Subcutaneous abdominal adipose tissue (tissue), 5 donors: ENCODE measurements around the gene TCF7L2.

Source experiments
- H3K27ac ChIP-seq: one replicate; pipeline ENCODE4 v1.7.0; 2013; ENCODE audit warnings: low read depth, mild to moderate bottlenecking, inconsistent platforms, low read length, moderate library complexity
- H3K27me3 ChIP-seq, 5 donors: one replicate each; pipeline ENCODE4 v1.7.0; 2013; ENCODE audit warnings: low read length in 5 of 5, inconsistent platforms in 1 of 5; ENCODE audit not compliant: control insufficient read depth in 5 of 5, insufficient read depth in 4 of 5
- H3K36me3 ChIP-seq, 5 donors: one replicate each; pipeline ENCODE4 v1.7.0; 2013; ENCODE audit warnings: low read length in 5 of 5; ENCODE audit not compliant: control insufficient read depth in 5 of 5, insufficient read depth in 5 of 5
- H3K4me1 ChIP-seq, 5 donors: one replicate each; pipeline ENCODE4 v1.7.0; 2013; ENCODE audit warnings: low read length in 5 of 5, mild to moderate bottlenecking in 3 of 5, moderate library complexity in 1 of 5; ENCODE audit not compliant: control insufficient read depth in 5 of 5, insufficient read depth in 5 of 5
- H3K4me3 ChIP-seq, 5 donors: one replicate each; pipeline ENCODE4 v1.7.0; 2013; ENCODE audit warnings: low read length in 5 of 5, low read depth in 1 of 5
- H3K9ac ChIP-seq, 5 donors: one replicate each; pipeline ENCODE4 v1.7.0; 2013; ENCODE audit warnings: low read length in 5 of 5, mild to moderate bottlenecking in 4 of 5, moderate library complexity in 3 of 5
- H3K9me3 ChIP-seq, 5 donors: one replicate each; pipeline ENCODE4 v1.7.0; 2013; ENCODE audit warnings: low read length in 5 of 5; ENCODE audit not compliant: control insufficient read depth in 5 of 5
- donor health status: healthy.
- donor health status: healthy.
- donor health status: healthy.
- donor health status: healthy.
- donor health status: healthy.

The TCF7L2 gene

DNA sequence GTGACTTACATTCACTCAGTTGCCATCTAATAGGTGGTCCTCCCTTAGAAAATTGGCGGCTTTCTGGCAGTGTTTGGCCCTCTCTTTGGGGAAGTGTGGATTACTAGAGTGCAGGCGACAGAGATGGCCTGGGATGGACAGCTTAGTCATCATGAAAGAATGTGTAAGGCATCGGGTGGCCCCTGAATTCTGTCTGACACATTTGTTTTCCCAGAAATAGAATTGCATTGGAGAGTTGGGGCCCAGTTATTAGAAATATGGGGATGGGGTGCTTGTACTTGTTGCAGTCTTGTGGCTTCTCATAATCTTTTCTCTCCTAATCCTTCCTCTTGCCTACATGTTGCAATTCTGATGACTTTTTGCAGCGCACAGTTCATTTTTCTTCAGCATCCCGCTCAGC is 13.8 kb downstream of the TCF7L2 start:
- Histone ChIP-seq H3K9me3 (no peaks in the 10 kb centered on the region), H3K27me3 (no peaks in the 10 kb centered on the region), H3K4me3 (no peak overlapping the region), H3K36me3 (peaks cover 3 to 18% (median 13%) of the 10 kb centered on the region in 5 donors), H3K27ac (peak overlapping the region; percentile 18), H3K9ac (no peak overlapping the region), H3K4me1 (peaks cover 0 to 52% (median 34%) of the 10 kb centered on the region in 5 donors)

DNA sequence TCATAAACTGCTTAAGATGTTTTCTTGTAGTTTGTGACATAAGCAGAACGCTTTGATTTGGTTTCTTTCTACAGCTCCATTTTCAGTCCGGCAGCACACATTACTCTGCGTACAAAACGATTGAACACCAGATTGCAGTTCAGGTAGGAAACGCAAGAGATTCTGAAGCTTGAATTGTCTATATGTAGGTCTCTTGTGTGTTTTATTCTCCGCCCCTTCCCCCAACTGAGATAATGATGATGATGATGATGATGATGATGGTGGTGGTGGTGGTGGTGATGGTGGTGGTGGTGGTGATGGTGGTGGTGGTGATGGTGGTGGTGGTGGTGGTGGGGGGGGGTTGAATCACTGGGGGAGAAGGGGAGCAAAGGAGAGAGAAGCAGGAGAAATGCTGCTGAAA is 14.4 kb downstream of the TCF7L2 start:
- Histone ChIP-seq H3K9me3 (no peaks in the 10 kb centered on the region), H3K4me1 (peaks cover 0 to 46% (median 29%) of the 10 kb centered on the region in 5 donors), H3K36me3 (peaks cover 7 to 23% (median 18%) of the 10 kb centered on the region in 5 donors), H3K27ac (no peak overlapping the region), H3K9ac (no peak overlapping the region), H3K27me3 (no peaks in the 10 kb centered on the region), H3K4me3 (no peak overlapping the region)

DNA sequence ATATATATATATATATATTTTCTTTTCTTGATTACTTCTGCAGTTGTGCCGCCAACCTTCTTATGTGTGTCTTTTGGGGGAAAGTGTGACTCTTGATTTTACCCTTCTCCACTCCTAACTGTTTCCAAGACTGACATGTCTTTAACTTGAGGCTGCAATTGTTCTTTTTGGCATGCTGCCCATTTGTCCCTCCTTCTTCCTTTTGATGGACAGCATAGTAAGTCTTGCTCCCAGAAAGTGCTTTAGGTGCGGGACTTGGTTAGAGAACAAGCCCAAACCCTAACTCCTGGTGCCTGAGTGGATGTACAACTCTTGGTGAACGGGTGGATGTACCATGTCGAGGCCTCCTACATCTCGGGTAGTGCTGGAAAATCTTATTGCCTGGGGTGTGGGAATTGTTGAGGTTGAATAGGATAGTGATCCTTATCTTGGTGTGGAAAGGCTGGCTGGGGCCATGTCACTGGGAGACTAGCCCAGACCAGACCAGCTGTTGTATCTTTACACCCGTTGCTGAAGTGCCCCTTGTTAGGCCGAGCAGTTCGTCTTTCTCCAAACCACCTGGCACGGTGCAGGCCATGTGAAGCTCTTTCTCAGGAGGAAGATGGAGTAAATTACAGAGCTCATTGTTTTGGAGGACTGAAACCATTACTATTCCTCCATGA is 16.3 kb downstream of the TCF7L2 start:
- no peaks in the 10 kb centered on the region for H3K27me3 ChIP-seq
- peak overlapping the region; percentile 18 for H3K27ac ChIP-seq
- H3K4me1 ChIP-seq: peaks cover 0 to 43% (median 31%) of the 10 kb centered on the region in 5 donors
- H3K9me3 ChIP-seq: no peaks in the 10 kb centered on the region
- peaks cover 9 to 35% (median 21%) of the 10 kb centered on the region in 5 donors for H3K36me3 ChIP-seq
- no peak overlapping the region for H3K9ac ChIP-seq
- no peak overlapping the region for H3K4me3 ChIP-seq

DNA sequence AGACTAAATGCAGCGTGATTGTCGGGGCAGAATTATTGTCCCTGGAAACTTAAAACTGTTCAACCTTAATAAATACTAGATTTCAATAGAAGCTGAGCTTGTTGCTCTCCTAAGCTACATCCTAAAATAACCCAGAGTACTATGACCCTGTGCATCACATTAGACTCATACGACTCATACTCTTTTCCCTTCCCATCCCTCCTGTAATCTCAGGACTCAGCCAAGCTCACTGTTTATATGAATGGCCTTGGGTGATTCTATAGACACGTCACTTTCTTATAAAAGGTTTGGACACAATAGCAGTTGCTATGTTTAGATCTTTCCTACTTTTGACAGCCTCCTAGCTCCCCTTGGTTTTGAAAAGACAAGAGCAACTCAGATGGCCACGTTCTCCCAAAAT is 17.2 kb downstream of the TCF7L2 start:
- H3K4me1 ChIP-seq: peaks cover 0 to 35% (median 25%) of the 10 kb centered on the region in 5 donors

DNA sequence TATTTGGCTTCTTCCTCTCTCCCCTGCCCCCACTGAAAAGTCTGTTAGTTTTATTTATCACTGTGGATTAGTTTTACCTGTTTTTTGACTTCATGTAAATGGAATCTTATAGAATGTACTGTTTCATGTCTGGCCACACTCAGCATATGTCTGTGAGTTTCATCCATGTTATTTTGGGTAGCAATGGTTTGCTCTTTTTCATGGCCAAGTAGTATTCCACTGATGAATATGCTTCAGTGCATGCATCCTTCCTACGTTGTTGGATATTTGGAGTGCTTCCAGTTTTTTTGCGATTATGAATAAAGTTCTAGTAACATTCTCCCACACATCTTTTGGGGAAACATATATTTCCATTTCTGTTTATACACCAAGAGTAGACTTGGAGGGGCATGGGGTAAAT is 19.1 kb downstream of the TCF7L2 start:
- Histone ChIP-seq H3K4me1 (peaks cover 4 to 35% (median 29%) of the 10 kb centered on the region in 5 donors), H3K9ac (no peak overlapping the region), H3K9me3 (no peaks in the 10 kb centered on the region), H3K27me3 (no peaks in the 10 kb centered on the region), H3K4me3 (no peak overlapping the region), H3K27ac (no peak overlapping the region), H3K36me3 (peaks cover 20 to 43% (median 23%) of the 10 kb centered on the region in 5 donors)

More for the DNA sequence above, 17.2 kb downstream of the TCF7L2 start:
- peaks cover 11 to 36% (median 21%) of the 10 kb centered on the region in 5 donors for H3K36me3 ChIP-seq
- peak overlapping the region; percentile 18 for H3K27ac ChIP-seq
- H3K9me3 ChIP-seq: no peaks in the 10 kb centered on the region
- no peak overlapping the region for H3K9ac ChIP-seq
- no peak overlapping the region for H3K4me3 ChIP-seq
- no peaks in the 10 kb centered on the region for H3K27me3 ChIP-seq

DNA sequence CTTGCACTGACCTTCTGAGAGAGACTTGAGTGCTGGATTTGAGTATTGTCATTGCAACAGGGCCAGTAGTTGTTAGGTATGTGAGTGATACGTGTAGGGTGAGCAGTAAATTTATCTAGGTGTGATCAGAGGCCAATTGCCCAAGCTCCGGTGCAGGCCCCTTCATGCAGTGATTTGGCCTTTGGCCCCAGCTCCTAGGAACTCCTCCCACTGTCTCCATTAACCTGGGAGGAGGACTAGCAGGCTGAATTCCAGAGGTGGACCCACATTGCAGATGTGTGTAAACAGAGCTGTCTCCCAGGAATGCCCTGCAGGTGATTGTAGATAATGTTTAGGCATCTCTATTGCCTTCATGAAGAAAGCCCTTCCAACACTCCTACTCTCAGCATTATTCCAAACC is 19.5 kb downstream of the TCF7L2 start:
- H3K9me3 ChIP-seq: no peaks in the 10 kb centered on the region
- no peak overlapping the region for H3K4me3 ChIP-seq
- peaks cover 4 to 32% (median 26%) of the 10 kb centered on the region in 5 donors for H3K4me1 ChIP-seq
- H3K36me3 ChIP-seq: peaks cover 20 to 43% (median 23%) of the 10 kb centered on the region in 5 donors
- H3K27ac ChIP-seq: no peak overlapping the region
- no peaks in the 10 kb centered on the region for H3K27me3 ChIP-seq
- no peak overlapping the region for H3K9ac ChIP-seq

DNA sequence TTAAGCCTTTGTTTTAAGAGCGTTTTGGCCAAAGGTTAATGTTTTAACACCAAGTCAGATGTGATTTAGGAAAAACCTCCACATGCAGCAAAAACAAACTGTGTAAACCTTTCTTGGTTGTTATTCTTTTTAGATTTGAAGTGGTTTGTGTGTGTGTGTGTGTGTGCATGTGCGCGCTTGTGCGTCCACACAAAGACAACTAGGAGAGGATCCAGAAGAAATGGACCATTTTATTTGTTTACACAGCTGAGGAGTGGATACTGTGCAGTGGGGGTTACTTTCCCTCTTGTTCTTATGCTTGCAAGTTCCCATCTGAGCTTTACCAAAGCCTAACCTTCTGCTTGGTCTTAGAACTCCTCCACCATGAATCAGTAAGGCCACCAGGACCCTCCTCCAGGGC is 20.0 kb downstream of the TCF7L2 start:
- Histone ChIP-seq H3K36me3 (peaks cover 20 to 43% (median 23%) of the 10 kb centered on the region in 5 donors), H3K27ac (no peak overlapping the region), H3K9me3 (no peaks in the 10 kb centered on the region), H3K4me3 (no peak overlapping the region), H3K9ac (no peak overlapping the region), H3K4me1 (peaks cover 4 to 28% (median 22%) of the 10 kb centered on the region in 5 donors), H3K27me3 (no peaks in the 10 kb centered on the region)

DNA sequence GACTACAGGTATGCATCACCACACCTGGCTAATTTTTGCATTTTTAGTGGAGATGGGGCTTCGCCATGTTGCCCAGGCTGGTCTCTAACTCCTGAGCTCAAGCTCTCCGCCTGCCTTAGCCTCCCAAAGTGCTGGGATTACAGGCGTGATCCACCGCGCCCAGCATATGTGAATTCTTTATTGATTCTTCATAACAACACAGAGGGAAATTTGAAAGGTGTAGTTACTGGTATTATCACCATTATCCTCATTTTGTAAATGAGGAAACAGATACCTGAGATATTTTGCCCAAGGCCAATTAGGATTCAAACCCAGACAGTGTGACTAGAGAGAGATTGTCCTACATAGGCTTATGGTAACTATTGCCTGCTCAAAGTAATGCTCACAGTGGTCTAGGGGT is 22.6 kb downstream of the TCF7L2 start:
- H3K4me3 ChIP-seq: no peak overlapping the region

DNA sequence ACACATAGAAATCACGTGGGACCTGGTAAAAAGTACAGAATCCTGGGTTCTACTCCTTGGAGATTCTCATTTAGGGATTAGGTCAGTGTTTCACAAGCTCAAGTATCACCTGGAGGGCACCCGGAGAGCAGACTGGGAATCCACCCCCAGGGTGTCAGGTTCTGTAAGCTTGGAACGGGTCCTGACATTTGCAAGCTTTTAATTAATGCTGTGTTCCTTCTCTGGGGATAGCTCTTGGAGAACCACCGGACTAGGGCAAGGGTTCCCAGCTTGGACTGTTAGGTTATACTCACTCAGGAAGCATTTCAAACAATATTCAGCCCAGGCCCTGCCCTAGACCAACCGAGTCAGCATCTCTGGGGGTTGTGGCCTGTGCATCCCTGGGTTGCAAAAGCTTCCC is 23.0 kb downstream of the TCF7L2 start:
- Histone ChIP-seq H3K4me3 (no peak overlapping the region), H3K27ac (peak overlapping the region; percentile 71), H3K36me3 (peaks cover 21 to 42% (median 30%) of the 10 kb centered on the region in 5 donors), H3K27me3 (no peaks in the 10 kb centered on the region), H3K9me3 (no peaks in the 10 kb centered on the region), H3K4me1 (peaks cover 4 to 24% (median 15%) of the 10 kb centered on the region in 5 donors), H3K9ac (no peak overlapping the region)

More for the DNA sequence above, 22.6 kb downstream of the TCF7L2 start:
- H3K9me3 ChIP-seq: no peaks in the 10 kb centered on the region
- no peaks in the 10 kb centered on the region for H3K27me3 ChIP-seq
- H3K4me1 ChIP-seq: peaks cover 4 to 24% (median 15%) of the 10 kb centered on the region in 5 donors
- peak overlapping the region; percentile 71 for H3K27ac ChIP-seq
- peaks cover 23 to 44% (median 29%) of the 10 kb centered on the region in 5 donors for H3K36me3 ChIP-seq
- H3K9ac ChIP-seq: no peak overlapping the region

DNA sequence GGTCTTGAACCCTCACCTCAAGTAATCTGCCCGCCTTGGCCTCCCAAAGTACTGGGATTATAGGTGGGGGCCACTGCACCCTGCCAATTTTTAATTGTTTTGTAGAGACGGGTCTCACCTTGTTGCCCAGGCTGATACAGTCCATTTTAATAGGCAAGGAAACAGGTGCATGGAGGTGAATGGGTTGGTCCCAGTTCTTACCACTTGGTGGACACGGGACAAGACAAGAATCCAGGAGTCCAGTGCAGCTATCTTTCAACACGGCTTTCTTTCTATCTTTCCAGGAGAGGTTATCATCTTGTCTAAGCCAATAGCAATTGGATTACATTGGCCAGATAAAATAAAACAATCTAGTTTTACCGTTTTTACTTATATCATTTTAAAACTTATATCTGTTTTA is 23.8 kb downstream of the TCF7L2 start:
- H3K27me3 ChIP-seq: no peaks in the 10 kb centered on the region
- peaks cover 4 to 24% (median 15%) of the 10 kb centered on the region in 5 donors for H3K4me1 ChIP-seq
- H3K9ac ChIP-seq: no peak overlapping the region
- no peaks in the 10 kb centered on the region for H3K9me3 ChIP-seq
- H3K36me3 ChIP-seq: peaks cover 20 to 35% (median 30%) of the 10 kb centered on the region in 5 donors
- no peak overlapping the region for H3K27ac ChIP-seq
- H3K4me3 ChIP-seq: no peak overlapping the region
